GM19193 (cell line): Measurements from ENCODE around the gene TEK.

Experiments used
- POLR2A ChIP-seq: IDR thresholded peaks from 4 replicates; pipeline ENCODE4 v1.6.1; 2011; ENCODE audit not compliant: insufficient read depth, insufficient read length; ENCODE audit errors: extremely low read depth

The TEK gene

GRCh38 chr9:27110181-27110580 is 1.2 kb downstream of the TEK start:
- TF ChIP-seq POLR2A: no peak

DNA sequence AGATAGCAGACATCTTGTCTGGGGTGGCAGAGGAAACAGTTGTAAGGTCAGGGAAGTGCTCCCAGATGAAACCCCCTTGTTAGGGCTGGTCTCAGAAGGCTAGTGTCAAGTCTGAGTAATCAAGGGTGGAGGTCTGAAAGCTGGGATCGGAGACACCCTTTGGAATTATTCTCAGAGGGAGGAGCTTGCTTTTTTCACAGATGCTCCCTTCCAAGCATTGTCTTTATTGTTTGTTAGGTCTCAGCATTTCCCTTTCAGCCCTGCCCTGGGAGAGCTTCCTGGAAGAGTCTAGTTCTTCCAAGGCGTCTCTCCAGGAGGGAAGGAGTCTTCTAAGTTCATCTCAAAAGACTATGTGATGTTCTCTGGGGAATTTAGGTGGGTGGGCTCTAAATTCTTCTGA is 3.2 kb downstream of the TEK start:
- TF ChIP-seq POLR2A: no peak

DNA sequence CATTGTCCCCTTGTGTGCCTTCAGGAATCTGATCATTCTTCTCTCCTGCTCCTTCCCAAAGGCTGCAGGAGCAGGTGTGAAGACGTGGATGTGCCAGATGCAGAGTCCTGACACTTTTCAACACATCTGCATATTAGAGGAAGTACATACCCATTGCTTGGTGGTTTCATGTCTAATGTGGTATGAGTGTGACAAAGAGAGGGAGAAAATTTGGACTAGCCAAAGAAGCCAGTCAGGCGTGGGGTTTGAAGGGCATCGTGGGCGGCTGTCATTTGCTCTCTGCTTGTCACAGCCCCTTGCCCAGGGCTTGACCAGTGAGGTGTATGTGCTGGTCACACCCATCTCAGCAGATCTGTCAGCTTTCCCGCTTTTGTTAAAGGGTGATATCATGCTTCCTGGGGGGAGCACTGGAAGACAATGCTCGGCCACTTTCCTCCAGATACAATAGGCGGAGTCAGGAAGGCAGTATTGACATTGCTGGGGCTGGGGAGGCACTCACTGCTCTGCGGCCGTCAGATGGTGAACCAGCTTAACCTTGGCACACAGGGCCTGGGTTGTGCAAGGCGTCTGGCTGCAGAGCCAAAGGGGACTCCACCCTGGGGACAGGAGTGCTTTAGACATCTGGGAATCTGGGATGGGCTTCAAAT is 8.6 kb downstream of the TEK start:
- no peak for TF ChIP-seq POLR2A

DNA sequence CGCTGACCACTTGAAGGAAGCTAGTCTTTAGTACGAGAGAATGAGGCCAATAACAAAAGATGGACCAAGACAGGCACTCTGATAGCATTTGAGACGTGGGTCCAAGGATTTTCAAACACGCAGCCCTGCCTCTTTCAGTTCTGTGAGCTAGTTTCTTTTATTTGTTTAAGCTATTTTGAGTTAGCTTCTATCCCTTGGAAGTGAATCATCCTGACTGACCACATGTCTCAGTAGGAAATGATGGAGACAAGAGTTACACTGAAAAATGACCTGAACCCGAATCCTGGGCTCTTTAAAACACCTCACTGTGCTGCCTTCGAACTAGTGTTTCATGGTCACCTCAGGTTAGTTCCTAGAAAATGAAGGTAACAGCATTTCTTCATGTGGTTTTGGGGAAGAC is 9.9 kb downstream of the TEK start:
- no peak for TF ChIP-seq POLR2A

DNA sequence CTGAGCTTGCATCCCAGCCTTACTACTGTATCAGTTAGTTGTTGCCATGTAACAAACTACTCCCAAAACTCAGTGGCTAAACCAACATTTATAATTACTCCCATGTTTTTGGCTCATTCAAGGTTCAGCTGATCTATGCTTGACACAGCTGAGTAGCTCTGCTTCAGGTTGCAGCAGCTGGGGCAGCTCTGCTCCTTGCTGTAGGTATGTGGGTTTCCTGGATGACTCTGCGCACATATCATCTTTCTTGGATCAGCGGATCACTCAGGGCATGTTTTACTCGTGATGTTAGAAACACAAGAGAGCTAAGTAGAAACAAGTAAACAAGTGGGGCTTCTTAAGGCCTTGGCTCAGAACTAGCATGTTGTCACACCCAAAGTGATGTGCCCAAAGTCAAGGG is 15.1 kb downstream of the TEK start:
- TF ChIP-seq POLR2A: no peak

DNA sequence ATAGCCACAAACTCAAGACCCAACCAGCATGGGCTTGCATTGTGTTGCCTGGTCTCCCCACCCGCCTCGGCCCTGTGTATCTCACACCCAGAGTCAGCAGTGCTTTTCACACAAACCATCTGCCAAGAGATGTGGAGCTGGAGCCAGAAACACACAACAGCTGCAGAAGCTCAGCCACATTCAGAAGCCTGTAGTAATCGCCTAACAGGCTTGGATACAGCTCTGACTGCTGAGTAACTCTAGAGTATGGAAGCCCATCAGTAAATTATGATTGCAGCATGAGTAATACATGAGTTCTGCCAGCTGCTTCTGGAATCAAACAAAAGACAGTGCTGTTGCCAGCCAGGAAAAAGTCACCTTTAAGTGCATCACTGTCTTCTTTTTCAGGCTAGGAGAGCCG is 16.0 kb downstream of the TEK start:
- TF ChIP-seq POLR2A: no peak

GRCh38 chr9:27125936-27126335 is 16.9 kb downstream of the TEK start:
- no peak for TF ChIP-seq POLR2A

DNA sequence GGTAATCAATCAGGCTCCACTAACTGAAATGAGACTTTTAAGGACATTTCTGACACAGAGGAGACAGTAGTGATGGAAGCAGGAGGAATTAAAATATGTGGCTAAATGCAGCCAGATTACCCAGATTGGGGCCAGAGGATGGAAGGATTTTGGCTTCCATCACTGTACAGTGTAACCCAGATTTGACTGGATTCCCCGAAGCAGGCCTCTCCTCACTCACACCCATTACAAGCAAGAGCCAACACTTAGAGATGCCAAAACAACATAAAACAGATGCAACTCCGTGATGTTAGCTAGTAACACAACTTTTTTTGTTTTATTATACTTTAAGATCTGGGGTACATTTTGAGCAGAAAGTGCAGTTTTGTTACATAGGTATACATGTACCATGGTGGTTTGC is 17.6 kb downstream of the TEK start:
- TF ChIP-seq POLR2A: no peak

- no peak for TF ChIP-seq POLR2A
Observed at GRCh38 chr9:27129221-27129620, 20.2 kb downstream of the TEK start.

GRCh38 chr9:27131731-27132130 is 22.7 kb downstream of the TEK start:
- no peak for TF ChIP-seq POLR2A

DNA sequence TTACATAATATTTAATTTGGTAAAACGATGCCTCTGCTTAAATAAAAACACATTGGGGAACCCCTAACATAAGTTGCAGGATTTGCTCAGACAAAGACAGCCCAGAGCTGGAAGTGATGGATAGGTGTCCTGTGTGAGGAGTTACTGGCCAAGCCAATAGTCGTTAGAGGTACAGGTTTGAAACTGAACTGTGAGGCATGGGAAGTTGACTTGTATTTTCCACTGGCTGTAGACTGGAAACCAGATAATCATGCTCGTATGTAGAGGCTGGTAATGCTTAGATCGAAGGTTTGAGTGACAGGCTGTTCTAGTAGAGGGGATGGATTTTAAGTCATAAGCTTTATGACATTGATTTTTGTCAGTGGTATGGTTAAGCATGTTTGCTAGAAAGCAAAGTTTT is 24.8 kb downstream of the TEK start:
- TF ChIP-seq POLR2A: no peak

DNA sequence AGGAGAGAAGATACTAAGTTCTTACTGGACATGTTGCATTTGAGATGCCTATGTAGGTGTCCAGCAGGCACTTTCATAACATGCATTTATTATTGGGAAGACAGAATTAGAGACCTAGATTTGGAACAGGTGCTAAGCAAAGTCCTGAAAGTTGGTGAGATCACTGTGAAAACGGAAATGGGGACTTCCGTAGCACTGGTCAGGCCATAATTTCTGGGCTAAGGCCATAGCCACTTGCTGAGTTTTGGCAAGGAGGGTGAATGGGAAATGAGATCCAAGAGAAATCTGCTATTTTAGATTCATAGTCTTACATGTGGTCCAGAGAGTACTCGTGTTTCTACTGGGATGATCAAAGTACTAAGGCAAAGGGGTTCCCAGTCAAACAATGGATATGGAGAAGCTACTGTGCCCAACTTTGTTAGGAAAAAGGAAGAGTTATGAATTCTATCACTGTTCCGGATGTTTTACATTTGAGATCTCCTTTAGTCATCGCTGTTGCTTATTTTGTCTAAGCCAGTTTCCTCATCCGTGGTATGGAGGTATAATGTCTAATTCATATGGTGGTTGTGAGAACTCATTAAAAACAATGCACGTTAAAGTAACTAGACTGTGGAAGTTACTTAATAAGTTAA is 33.4 kb downstream of the TEK start:
- TF ChIP-seq POLR2A: no peak

- no peak for TF ChIP-seq POLR2A
Observed at GRCh38 chr9:27145143-27145542, 36.1 kb downstream of the TEK start.

GRCh38 chr9:27149651-27150050 is 40.6 kb downstream of the TEK start:
- TF ChIP-seq POLR2A: no peak

- TF ChIP-seq POLR2A: no peak
Observed at GRCh38 chr9:27150746-27151406, 41.9 kb downstream of the TEK start.
